RWPE1 (cell line): ENCODE measurements around the gene CLEC2D.
"Not testable (repeated sequence)": the region's sequence is repeated elsewhere in the genome, so short reads cannot be mapped to it uniquely, and the experiment has no call there.

Experiments
- CTCF ChIA-PET: fragments of 350-600 bp; sonication (Branson Sonifier 250); formaldehyde crosslinking; extraction: SDS; loops from one replicate; lab custom pipeline; 2021; lab: Yijun Ruan, JAX
- POLR2A ChIA-PET: fragments of 400-600 bp; formaldehyde crosslinking; extraction: SDS; loops from one replicate; lab custom pipeline; 2020; ENCODE audit warnings: antibody characterized with exemption; ENCODE audit not compliant: low non-redundant PET; lab: Yijun Ruan, JAX
- DNase-seq: peaks from one replicate; pipeline ENCODE4 v3.0.0; 2012; ENCODE audit warnings: low spot score
- H3K27ac ChIP-seq: fragments of 450-650 bp; 2 replicates; pipeline ENCODE4 v1.5.1; 2017
- CTCF ChIP-seq: fragments of 450-650 bp; conservative IDR thresholded peaks from 2 replicates; pipeline ENCODE4 v1.5.1; 2017; ENCODE audit warnings: low read depth, mild to moderate bottlenecking

Gene CLEC2D

GRCh38 chr12:9669019-9669326 is 540 bp upstream of the CLEC2D start:
- ChIA-PET CTCF (interaction anchor here (0.7 kb wide), 1 partner anchor 39 kb away, joined by 3 read pairs; no protein-coding TSS in a partner anchor), POLR2A (no interaction called here)

GRCh38 chr12:9672340-9672739 is 2.8 kb downstream of the CLEC2D start:
- CTCF ChIA-PET, DNase-seq, POLR2A ChIA-PET, H3K27ac ChIP-seq: not testable (repeated sequence)

More at GRCh38 chr12:9669019-9669326, 540 bp upstream of the CLEC2D start:
- TF ChIP-seq CTCF, result no peak
- no peak for DNase-seq
- no peak overlapping the region for H3K27ac ChIP-seq

- CTCF ChIA-PET, result interaction anchor here (0.7 kb wide), 2 partner anchors 10 to 26 kb away, joined by 3 read pairs; no protein-coding TSS in a partner anchor
- POLR2A ChIA-PET, result no interaction called here
- no peak for TF ChIP-seq CTCF
- DNase-seq, result peak; percentile 63
- H3K27ac ChIP-seq, result peak overlapping the region; percentile 80
Measured at GRCh38 chr12:9673404-9674225, 4.1 kb downstream of the CLEC2D start.

GRCh38 chr12:9674226-9674590 is 4.7 kb downstream of the CLEC2D start:
- CTCF ChIA-PET, result interaction anchor here (0.7 kb wide), 2 partner anchors 9 to 25 kb away, joined by 3 read pairs; no protein-coding TSS in a partner anchor
- no peak for TF ChIP-seq CTCF
- DNase-seq, result no peak
- POLR2A ChIA-PET, result no interaction called here
- H3K27ac ChIP-seq, result peak overlapping the region; percentile 80

GRCh38 chr12:9682508-9682907 is 13.0 kb downstream of the CLEC2D start:
- DNase-seq, POLR2A ChIA-PET, H3K27ac ChIP-seq: not testable (repeated sequence)
- CTCF ChIA-PET, result interaction anchor here (0.7 kb wide), 1 partner anchor 303 kb away, joined by 10 read pairs; no protein-coding TSS in a partner anchor

GRCh38 chr12:9682949-9683348 is 13.4 kb downstream of the CLEC2D start:
- CTCF ChIA-PET, result interaction anchor here (0.6 to 0.7 kb wide), 2 partner anchors 9 to 304 kb away, joined by 3 to 10 read pairs; no protein-coding TSS in a partner anchor
- POLR2A ChIA-PET, DNase-seq, H3K27ac ChIP-seq: not testable (repeated sequence)

- H3K27ac ChIP-seq, DNase-seq, POLR2A ChIA-PET: not testable (repeated sequence)
- CTCF ChIA-PET, result interaction anchor here (1.2 kb wide), 1 partner anchor 23 kb away, joined by 3 read pairs; no protein-coding TSS in a partner anchor
Measured at GRCh38 chr12:9685366-9685765, 15.9 kb downstream of the CLEC2D start.

- TF ChIP-seq CTCF, result no peak
- ChIA-PET POLR2A (no interaction called here), CTCF (no interaction called here)
- no peak for DNase-seq
- H3K27ac ChIP-seq, result no peak overlapping the region
Measured at GRCh38 chr12:9685915-9686314, 16.4 kb downstream of the CLEC2D start.
